Pancreas (tissue), 10 donors: Measurements from ENCODE around the gene CLSTN2. TPM values are rescaled to one million over a fixed set of nuclear protein-coding genes. Genes with fewer than 3 reads are reported as not detected.

Source experiments
- ATAC-seq, 4 donors: fragments of 200-7000 bp; cut with Tn5 transposase; one replicate each; pipeline versions ENCODE4 v1.8.0 to v1.9.1; 2020; ENCODE audit warnings: mild to moderate bottlenecking in 4 of 4, moderate library complexity in 4 of 4
- DNase-seq, 6 donors: peaks; one replicate each; pipeline ENCODE4 v3.0.0-alpha.2; 2020
- FAIRE-seq: peaks from 2 replicates; lab custom pipeline; 2012; peaks lifted over from hg19 to GRCh38; lab: Jason Lieb, UNC
- H3K27ac ChIP-seq, 4 donors: fragments of 200-600 bp; sonication (generic); 1 replicate in 3 of 4; 2 replicates in 1 of 4; pipeline versions ENCODE4 v1.5.0 to v1.8.0; 2020
- H3K27me3 ChIP-seq, 4 donors: fragments of 200-600 bp; one replicate each; pipeline ENCODE4 v1.8.0; 2021
- H3K36me3 ChIP-seq, 3 donors: fragments of 200-600 bp; sonication (generic) in 1 of 3; one replicate each; pipeline versions ENCODE4 v1.5.0 to v1.8.0; 2020 to 2021
- H3K4me1 ChIP-seq, 3 donors: fragments of 200-600 bp; one replicate each; pipeline ENCODE4 v1.8.0; 2021
- H3K4me3 ChIP-seq, 4 donors: fragments of 200-600 bp; sonication (generic) in 2 of 4; one replicate each; pipeline versions ENCODE4 v1.5.0 to v1.8.0; 2020 to 2021
- H3K9me3 ChIP-seq, 4 donors: fragments of 200-600 bp; one replicate each; pipeline ENCODE4 v1.8.0; 2021
- WGBS, 2 donors: extraction: QIAGEN DNeasy Blood & Tissue Kit; methylation state at CpG; one replicate each; pipeline ENCODE4 v1.1.7; 2013; 5-methylcytosine and 5-hydroxymethylcytosine counted together
- intact Hi-C, 3 donors: fragments of 100-400 bp; cut with DNase I; formaldehyde crosslinking; loops; one replicate each; pipeline versions ENCODE4 v1.11.1 to v1.14.2; 2022
- polyA plus RNA-seq, 2 donors: library from polyadenylated mRNA; stranded (reverse); fragments of 200-250 nt; gene quantifications; one replicate each; pipeline ENCODE4 v1.2.3, GENCODE V29; 2013
- total RNA-seq, 6 donors: library from RNA; stranded (reverse); fragmentation: NEBNext Ultra II Directional in 4 of 6; extraction: Animal tissue kit (Norgen Biotek cat#: 25700) in 4 of 6; gene quantifications; one replicate each; pipeline versions ENCODE4 v1.2.1 to v1.2.4, GENCODE V29; 2021 to 2023
- TF ChIP-seq, protein P1 (sequence below), 4 donors: fragments of 200-600 bp; sonication (generic) in 3 of 4; IDR thresholded peaks; one replicate each; pipeline versions ENCODE4 v1.5.0 to v1.8.0; 2021; ENCODE audit warnings: antibody characterized with exemption in 4 of 4
- donor health status: healthy with polysubstance abuse.
- donor health status: DM: no; HTN: no; CAD: no; lungs with moderate emphysema.
- donor health status: DM: no; HTN: no; CAD: no.
- donor health status: control.
- donor health status: control.
- donor health status: Bipolar disorder and iron deficiency.
- donor health status: DM: yes; HTN: yes; CAD: no.
- donor health status: DM: no; HTN: no; CAD: no.
- donor health status: DM: no; HTN: no; CAD: no.
- donor health status: DM: yes; HTN: yes; CAD: no.

CLSTN2 gene
- total and polyA plus RNA-seq, 8 donors: 0.65 to 9.3 (median 2.9) TPM

DNA sequence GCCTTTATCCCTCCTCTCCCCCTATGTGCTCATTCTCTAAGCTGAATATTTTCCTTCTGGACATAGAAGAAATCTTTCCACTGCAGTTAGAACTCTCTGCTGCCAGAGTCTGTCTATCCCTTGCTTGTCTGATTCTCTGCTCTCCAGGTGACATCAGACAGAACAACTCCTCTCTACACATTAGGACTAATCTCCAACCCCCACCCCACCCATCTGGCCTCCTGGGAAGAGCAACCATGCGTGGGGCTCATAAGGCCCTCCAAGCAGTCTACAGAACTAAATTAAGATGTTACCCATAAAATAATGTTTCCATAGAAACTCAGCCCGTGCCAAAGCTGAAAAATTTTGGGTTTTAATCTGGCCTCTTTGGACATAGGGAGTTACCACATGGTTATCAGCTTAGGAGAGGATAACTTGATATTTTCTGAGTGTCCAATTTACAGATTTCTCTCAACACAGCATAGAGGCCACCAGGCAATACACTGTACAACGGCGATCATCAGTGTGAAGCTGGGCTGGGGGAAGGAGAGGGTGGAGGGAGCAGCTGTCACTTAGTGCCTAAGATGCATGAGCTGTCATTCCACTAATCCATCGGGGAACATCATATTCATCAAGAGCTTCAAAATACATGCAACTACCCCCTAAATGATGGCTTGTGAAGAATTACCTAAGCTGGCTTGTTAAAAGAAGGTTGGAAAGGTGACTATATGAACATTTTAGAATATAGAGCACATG is 199.4 kb downstream of the CLSTN2 start:
- H3K4me1 ChIP-seq: no peaks in the 10 kb centered on the region
- FAIRE-seq: no peak
- TF ChIP-seq, protein P1, sequence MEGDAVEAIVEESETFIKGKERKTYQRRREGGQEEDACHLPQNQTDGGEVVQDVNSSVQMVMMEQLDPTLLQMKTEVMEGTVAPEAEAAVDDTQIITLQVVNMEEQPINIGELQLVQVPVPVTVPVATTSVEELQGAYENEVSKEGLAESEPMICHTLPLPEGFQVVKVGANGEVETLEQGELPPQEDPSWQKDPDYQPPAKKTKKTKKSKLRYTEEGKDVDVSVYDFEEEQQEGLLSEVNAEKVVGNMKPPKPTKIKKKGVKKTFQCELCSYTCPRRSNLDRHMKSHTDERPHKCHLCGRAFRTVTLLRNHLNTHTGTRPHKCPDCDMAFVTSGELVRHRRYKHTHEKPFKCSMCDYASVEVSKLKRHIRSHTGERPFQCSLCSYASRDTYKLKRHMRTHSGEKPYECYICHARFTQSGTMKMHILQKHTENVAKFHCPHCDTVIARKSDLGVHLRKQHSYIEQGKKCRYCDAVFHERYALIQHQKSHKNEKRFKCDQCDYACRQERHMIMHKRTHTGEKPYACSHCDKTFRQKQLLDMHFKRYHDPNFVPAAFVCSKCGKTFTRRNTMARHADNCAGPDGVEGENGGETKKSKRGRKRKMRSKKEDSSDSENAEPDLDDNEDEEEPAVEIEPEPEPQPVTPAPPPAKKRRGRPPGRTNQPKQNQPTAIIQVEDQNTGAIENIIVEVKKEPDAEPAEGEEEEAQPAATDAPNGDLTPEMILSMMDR (IDR thresholded peaks at IDR 0.05): no peak
- H3K27me3 ChIP-seq: no peaks in the 10 kb centered on the region
- 75 to 85% methylated on average over 5 of the region's 5 CpGs for whole genome bisulfite sequencing, 2 donors
- no peak overlapping the region for H3K4me3 ChIP-seq
- no peak for ATAC-seq
- no peaks in the 10 kb centered on the region for H3K9me3 ChIP-seq
- H3K27ac ChIP-seq: no peak overlapping the region
- DNase-seq: no peak
- intact Hi-C loops: no loop called here
- H3K36me3 ChIP-seq: no peaks in the 10 kb centered on the region

DNA sequence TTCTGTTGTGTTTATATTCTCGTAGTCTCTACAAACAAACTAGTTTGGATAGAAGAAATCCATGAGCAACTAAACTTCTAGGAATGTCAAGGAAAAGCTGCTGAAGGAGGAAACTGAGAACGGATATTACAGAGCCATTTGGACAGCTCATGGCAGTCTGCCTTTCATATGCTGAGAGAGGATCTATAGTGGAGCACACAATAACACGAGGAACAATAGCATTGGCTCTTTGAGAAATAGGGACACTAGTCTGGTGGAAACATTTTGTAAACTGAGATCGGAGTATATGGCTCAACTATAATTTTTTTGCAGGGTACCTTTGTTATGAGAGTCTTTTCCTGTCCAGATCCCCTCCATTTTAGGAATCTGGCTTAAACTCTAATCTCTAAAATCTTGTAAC is 200.5 kb downstream of the CLSTN2 start:
- Histone ChIP-seq H3K36me3 (no peaks in the 10 kb centered on the region), H3K9me3 (no peaks in the 10 kb centered on the region), H3K4me3 (no peak overlapping the region), H3K4me1 (no peaks in the 10 kb centered on the region), H3K27me3 (no peaks in the 10 kb centered on the region), H3K27ac (no peak overlapping the region)
- TF ChIP-seq, protein P1 (IDR thresholded peaks at IDR 0.05): no peak
- ATAC-seq (no peak), DNase-seq (no peak), FAIRE-seq (no peak)
- intact Hi-C loops: no loop called here
- 61 to 70% methylated on average over 4 of the region's 4 CpGs for WGBS, 2 donors

DNA sequence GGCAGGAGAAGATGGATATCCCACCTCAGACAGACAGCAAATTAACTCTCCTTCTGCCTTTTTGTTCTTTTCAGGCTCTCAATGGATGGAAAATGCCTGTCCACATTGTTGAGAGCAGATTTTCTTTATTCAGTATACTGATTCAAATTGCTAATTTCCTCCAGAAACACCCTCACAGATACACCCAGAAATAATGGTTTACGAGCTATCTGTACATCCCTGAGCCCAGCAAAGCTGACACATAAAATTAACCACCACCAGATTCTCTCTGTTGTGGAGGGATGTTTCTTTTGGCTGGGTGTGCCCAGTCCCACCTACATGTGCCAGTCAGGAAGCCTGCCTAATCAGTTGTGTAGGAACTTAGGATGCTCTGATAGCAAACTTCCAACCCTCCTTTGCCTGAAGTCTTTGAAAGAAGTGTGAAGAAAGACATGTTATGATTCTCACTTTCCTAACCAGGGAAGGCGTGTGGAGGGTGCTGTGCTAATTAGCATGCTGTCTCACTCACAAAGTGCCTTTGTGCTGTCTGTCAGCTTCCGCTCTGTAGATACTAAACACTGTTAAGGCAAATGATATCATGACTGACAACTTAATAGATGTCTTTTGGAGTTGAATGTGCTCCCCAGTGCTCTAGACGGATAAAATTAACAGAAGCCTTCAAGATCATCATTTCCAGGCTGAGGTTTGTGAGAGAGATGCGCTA is 208.5 kb downstream of the CLSTN2 start:
- intact Hi-C loops: no loop called here
- Histone ChIP-seq H3K9me3 (no peaks in the 10 kb centered on the region), H3K36me3 (no peaks in the 10 kb centered on the region), H3K27ac (no peak overlapping the region), H3K27me3 (no peaks in the 10 kb centered on the region), H3K4me1 (no peaks in the 10 kb centered on the region), H3K4me3 (no peak overlapping the region)
- WGBS, 2 donors: 91 to 92% methylated on average over 5 of the region's 5 CpGs
- DNase-seq (no peak), FAIRE-seq (no peak), ATAC-seq (no peak)
- TF ChIP-seq, protein P1 (IDR thresholded peaks at IDR 0.05): no peak

DNA sequence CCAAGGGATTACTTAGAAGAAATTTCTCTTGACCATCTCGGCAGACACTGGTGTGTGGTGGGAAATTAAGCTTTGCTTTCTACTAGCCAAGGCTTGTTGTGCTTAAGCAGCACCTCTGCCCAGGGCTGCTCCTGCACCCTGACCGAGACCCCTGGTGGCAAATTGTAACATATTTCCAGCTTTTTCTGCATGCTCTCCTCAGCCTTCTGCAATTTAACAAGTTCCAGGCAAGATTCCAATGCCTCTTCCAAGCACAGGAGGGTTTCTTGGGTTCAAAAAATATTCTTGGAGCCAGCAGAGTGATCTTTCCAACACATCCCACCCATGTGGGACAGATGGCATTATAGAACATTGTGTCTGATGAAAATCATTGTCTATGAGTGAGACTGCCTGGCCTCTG is 210.5 kb downstream of the CLSTN2 start:
- Histone ChIP-seq H3K4me3 (no peak overlapping the region), H3K9me3 (no peaks in the 10 kb centered on the region)
- DNase-seq: no peak

More for the DNA sequence above, 210.5 kb downstream of the CLSTN2 start:
- no peak for FAIRE-seq
- TF ChIP-seq, protein P1 (IDR thresholded peaks at IDR 0.05): no peak
- intact Hi-C loops: no loop called here
- H3K27me3 ChIP-seq: no peaks in the 10 kb centered on the region
- no peak for ATAC-seq
- H3K27ac ChIP-seq: no peak overlapping the region
- no peaks in the 10 kb centered on the region for H3K36me3 ChIP-seq
- 89 to 92% methylated on average over 2 of the region's 2 CpGs for WGBS, 2 donors
- H3K4me1 ChIP-seq: no peaks in the 10 kb centered on the region
